Keratinocyte (primary cell): ENCODE results near the gene CCDC9B. TPM values are rescaled to one million over a fixed set of nuclear protein-coding genes. Genes with fewer than 3 reads are reported as not detected.

Source experiments
- DNase-seq: peaks from one replicate; pipeline ENCODE4 v3.0.0-alpha.2; 2011; ENCODE audit warnings: low read depth, missing footprints, low spot score
- FAIRE-seq: peaks from 2 replicates; lab custom pipeline; 2011; peaks lifted over from hg19 to GRCh38; lab: Jason Lieb, UNC
- H2AFZ ChIP-seq: 2 replicates; pipeline ENCODE4 v1.6.0; 2012; ENCODE audit warnings: low read length, control low read depth, inconsistent platforms; ENCODE audit not compliant: control insufficient read depth
- H3K27ac ChIP-seq: 2 replicates; pipeline ENCODE4 v1.5.1; 2011; ENCODE audit warnings: low read length; ENCODE audit not compliant: control insufficient read depth, insufficient read depth
- H3K27me3 ChIP-seq: 3 replicates; pipeline ENCODE4 v1.6.0; 2011; ENCODE audit warnings: low read length; ENCODE audit not compliant: control insufficient read depth, insufficient read depth; ENCODE audit errors: extremely low read depth
- H3K36me3 ChIP-seq, 2 experiments: 2 replicates in 1 of 2; 3 replicates in 1 of 2; pipeline ENCODE4 v1.5.1; 2011; ENCODE audit warnings: low read length in 2 of 2, mild to moderate bottlenecking in 1 of 2; ENCODE audit not compliant: control insufficient read depth in 2 of 2, insufficient read depth in 2 of 2; ENCODE audit errors: extremely low read depth in 1 of 2
- H3K4me1 ChIP-seq: 3 replicates; pipeline ENCODE4 v1.5.1; 2011; ENCODE audit warnings: low read length; ENCODE audit not compliant: control insufficient read depth, insufficient read depth; ENCODE audit errors: extremely low read depth
- H3K4me2 ChIP-seq: 3 replicates; pipeline ENCODE4 v1.6.0; 2011; ENCODE audit warnings: low read depth, low read length; ENCODE audit not compliant: control insufficient read depth, insufficient read depth; ENCODE audit errors: extremely low read depth
- H3K4me3 ChIP-seq, 3 experiments: fragments of 200-600 bp in 1 of 3; sonication (generic) in 1 of 3; 2 replicates in 2 of 3; 3 replicates in 1 of 3; pipeline ENCODE4 v1.5.1; 2011 to 2016; ENCODE audit warnings: low read length in 3 of 3, mild to moderate bottlenecking in 3 of 3, control low read depth in 2 of 3, inconsistent platforms in 1 of 3, low read depth in 1 of 3, mixed read lengths in 1 of 3, mixed run types in 1 of 3, moderate library complexity in 1 of 3; ENCODE audit not compliant: control insufficient read depth in 2 of 3, insufficient read depth in 2 of 3; ENCODE audit errors: extremely low read depth in 1 of 3
- H3K79me2 ChIP-seq: 2 replicates; pipeline ENCODE4 v1.6.0; 2012; ENCODE audit warnings: low read length; ENCODE audit not compliant: control insufficient read depth, insufficient read depth
- H3K9ac ChIP-seq: 3 replicates; pipeline ENCODE4 v1.6.0; 2011; ENCODE audit warnings: low read length; ENCODE audit not compliant: control insufficient read depth, insufficient read depth; ENCODE audit errors: extremely low read depth
- H3K9me1 ChIP-seq: 3 replicates; pipeline ENCODE4 v1.6.0; 2011; ENCODE audit warnings: low read length; ENCODE audit not compliant: control insufficient read depth, insufficient read depth; ENCODE audit errors: extremely low read depth
- H3K9me3 ChIP-seq: 2 replicates; pipeline ENCODE4 v1.5.1; 2012; ENCODE audit warnings: low read depth, low read length; ENCODE audit not compliant: control insufficient read depth
- H4K20me1 ChIP-seq: 3 replicates; pipeline ENCODE4 v1.6.0; 2011; ENCODE audit warnings: low read length; ENCODE audit not compliant: control insufficient read depth, insufficient read depth; ENCODE audit errors: extremely low read depth
- CTCF ChIP-seq, 3 experiments: IDR thresholded peaks in 1 of 3; conservative IDR thresholded peaks in 1 of 3; optimal IDR thresholded peaks in 1 of 3; 2 replicates in 2 of 3; 3 replicates in 1 of 3; pipeline versions ENCODE3 to v1.5.1; 2011; ENCODE audit warnings: low read length in 3 of 3, mild to moderate bottlenecking in 3 of 3, moderate library complexity in 2 of 3, control low read depth in 1 of 3, inconsistent platforms in 1 of 3; ENCODE audit not compliant: insufficient read depth in 2 of 3; ENCODE audit errors: extremely low read depth in 1 of 3
- EZH2 ChIP-seq: IDR thresholded peaks from one replicate; pipeline ENCODE4 v1.6.1; 2012; ENCODE audit warnings: inconsistent platforms, mild to moderate bottlenecking, low read length, moderate library complexity
- dilution Hi-C: fragments of 300-500 bp; cut with MboI; formaldehyde crosslinking; loops from one replicate; pipeline ENCODE4 v1.7.0; 2020; ENCODE audit warnings: low sequenced_read_pairs; ENCODE audit not compliant: extremely low pct_ligation_motif_present
- polyA plus RNA-seq, 5 experiments: library from polyadenylated mRNA; depleted of rRNA in 3 of 5; stranded (reverse) in 3 of 5; stranded (forward) in 1 of 5; unstranded in 1 of 5; fragments of >200 nt; gene quantifications; 1 replicate in 1 of 5; 2 replicates in 3 of 5; 3 replicates in 1 of 5; pipeline versions ENCODE4 v1.2.1 to v1.2.3, GENCODE V29; 2011 to 2012; ENCODE audit warnings: missing spikeins in 2 of 5, low read depth in 1 of 5, low replicate concordance in 1 of 5

CCDC9B gene
- polyA plus RNA-seq, 1 donor (not counting 4 experiments of a cell fraction or from before 2014, with no cell fraction given) = 9.6 TPM

DNA sequence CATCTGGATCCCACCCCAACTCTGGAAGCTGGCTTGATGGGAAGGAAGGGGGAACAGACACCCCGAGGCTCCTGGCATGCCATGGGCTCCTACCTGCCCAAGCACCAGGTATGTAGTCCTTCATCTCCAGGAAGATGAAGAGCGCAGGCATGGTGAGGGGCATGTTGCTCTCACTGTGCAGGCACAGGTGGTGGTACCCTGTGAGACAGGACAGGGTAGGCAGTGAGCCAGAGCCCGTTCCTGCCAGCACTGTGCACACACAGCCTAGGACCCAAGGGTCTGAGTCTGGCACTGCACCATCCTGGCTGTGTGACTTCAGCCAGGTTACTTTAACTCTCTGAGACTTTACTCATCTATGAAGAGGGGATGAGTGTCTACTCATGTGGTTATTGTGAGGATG is 48.5 kb downstream of the CCDC9B start:
- Histone ChIP-seq H3K27ac (no peak overlapping the region), H3K36me3 (no peaks in the 10 kb centered on the region), H3K4me2 (no peak overlapping the region), H3K9ac (no peak overlapping the region), H3K27me3 (peaks cover 48% of the 10 kb centered on the region), H2AFZ (no peak overlapping the region), H3K9me1 (no peaks in the 10 kb centered on the region), H3K4me3 (no peak overlapping the region), H4K20me1 (no peaks in the 10 kb centered on the region), H3K4me1 (no peaks in the 10 kb centered on the region), H3K79me2 (no peaks in the 10 kb centered on the region), H3K9me3 (no peaks in the 10 kb centered on the region)
- TF ChIP-seq EZH2 (no peak), CTCF (optimal IDR thresholded peaks at IDR 0.05 in 1 of 3, IDR thresholded peaks at IDR 0.05 in 1 of 3, conservative IDR thresholded peaks at IDR 0.05 in 1 of 3; ENCODE audit: extremely low read depth in 1 of 3, insufficient read depth in 2 of 3, low read length in 3 of 3) (no peak)
- dilution Hi-C loops = no loop called here
- DNase-seq (no peak), FAIRE-seq (no peak)

DNA sequence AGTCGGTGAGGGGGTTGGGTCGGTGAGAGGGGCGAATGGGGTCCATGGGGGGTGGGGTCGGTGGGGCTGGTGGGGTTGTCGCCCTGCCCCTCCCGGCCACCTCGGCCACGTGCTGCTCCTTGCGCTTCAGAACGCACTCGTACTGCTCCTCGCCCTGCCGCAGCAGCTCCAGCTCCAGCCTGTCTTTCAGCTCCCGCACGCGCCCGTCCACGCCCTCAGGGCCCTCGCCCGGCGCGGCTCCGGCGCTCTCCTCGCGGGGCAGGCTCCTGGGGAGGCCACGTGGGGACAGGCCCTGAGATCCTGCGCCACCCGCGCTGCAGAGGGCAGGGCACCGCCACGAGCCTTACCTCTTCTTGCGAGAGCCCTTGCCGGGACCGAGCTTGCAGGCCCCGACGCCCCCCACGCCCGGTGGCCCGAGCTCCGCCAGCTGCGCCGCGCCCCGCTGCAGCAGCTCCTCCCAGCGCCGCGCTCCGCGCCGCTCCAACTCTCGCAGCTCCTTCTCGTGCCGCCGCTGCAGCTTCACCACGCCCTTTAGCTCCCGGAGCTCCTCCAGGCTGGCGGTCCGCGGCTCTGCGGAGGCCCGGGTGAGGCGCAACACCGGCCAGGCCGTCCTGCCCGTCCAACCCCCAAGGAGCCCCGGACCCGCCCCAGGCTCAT is 49.7 kb downstream of the CCDC9B start:
- DNase-seq (no peak), FAIRE-seq (no peak)
- TF ChIP-seq EZH2 = no peak
- TF ChIP-seq CTCF (optimal IDR thresholded peaks at IDR 0.05 in 1 of 3, IDR thresholded peaks at IDR 0.05 in 1 of 3, conservative IDR thresholded peaks at IDR 0.05 in 1 of 3; ENCODE audit: extremely low read depth in 1 of 3, insufficient read depth in 2 of 3, low read length in 3 of 3) = no peak
- peak overlapping the region; percentile 49 for H3K4me2 ChIP-seq
- peak overlapping the region; percentile 11 to 44 (median 25) for H3K4me3 ChIP-seq
- peaks cover 2% of the 10 kb centered on the region for H3K4me1 ChIP-seq
- H3K9me3 ChIP-seq = no peaks in the 10 kb centered on the region
- peaks cover 43% of the 10 kb centered on the region for H3K27me3 ChIP-seq
- no peak overlapping the region for H3K27ac ChIP-seq
- peak overlapping the region; percentile 57 for H2AFZ ChIP-seq
- no peaks in the 10 kb centered on the region for H3K36me3 ChIP-seq
- H3K79me2 ChIP-seq = no peaks in the 10 kb centered on the region
- no peak overlapping the region for H3K9ac ChIP-seq
- no peaks in the 10 kb centered on the region for H3K9me1 ChIP-seq
- no peaks in the 10 kb centered on the region for H4K20me1 ChIP-seq
- dilution Hi-C loops = no loop called here
